ENCODE data around the gene SPDYE2B.
"Not testable (repeated sequence)": the region's sequence is repeated elsewhere in the genome, so short reads cannot be mapped to it uniquely, and the experiment has no call there.

- not testable (repeated sequence) for TF ChIP-seq POLR2AphosphoS5 (IDR thresholded peaks at IDR 0.05; ENCODE audit: insufficient read depth in 1 of 2, low read depth in 1 of 2); POLR2A (IDR thresholded peaks at IDR 0.05)
- TF ChIP-seq, protein P1, sequence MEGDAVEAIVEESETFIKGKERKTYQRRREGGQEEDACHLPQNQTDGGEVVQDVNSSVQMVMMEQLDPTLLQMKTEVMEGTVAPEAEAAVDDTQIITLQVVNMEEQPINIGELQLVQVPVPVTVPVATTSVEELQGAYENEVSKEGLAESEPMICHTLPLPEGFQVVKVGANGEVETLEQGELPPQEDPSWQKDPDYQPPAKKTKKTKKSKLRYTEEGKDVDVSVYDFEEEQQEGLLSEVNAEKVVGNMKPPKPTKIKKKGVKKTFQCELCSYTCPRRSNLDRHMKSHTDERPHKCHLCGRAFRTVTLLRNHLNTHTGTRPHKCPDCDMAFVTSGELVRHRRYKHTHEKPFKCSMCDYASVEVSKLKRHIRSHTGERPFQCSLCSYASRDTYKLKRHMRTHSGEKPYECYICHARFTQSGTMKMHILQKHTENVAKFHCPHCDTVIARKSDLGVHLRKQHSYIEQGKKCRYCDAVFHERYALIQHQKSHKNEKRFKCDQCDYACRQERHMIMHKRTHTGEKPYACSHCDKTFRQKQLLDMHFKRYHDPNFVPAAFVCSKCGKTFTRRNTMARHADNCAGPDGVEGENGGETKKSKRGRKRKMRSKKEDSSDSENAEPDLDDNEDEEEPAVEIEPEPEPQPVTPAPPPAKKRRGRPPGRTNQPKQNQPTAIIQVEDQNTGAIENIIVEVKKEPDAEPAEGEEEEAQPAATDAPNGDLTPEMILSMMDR (IDR thresholded peaks at IDR 0.05) = not testable (repeated sequence)
These were observed 22.7 kb upstream of the SPDYE2B start for GRCh38 chr7:102627271-102627904.

Data from vagina (tissue), 2 donors.